K562 (cell line): ENCODE data around the gene UGT1A3. TPM values are rescaled to one million over a fixed set of nuclear protein-coding genes. Genes with fewer than 3 reads are reported as not detected.

Experiments
- ATAC-seq: fragments of 200-7000 bp; cut with Tn5 transposase; 3 replicates; pipeline ENCODE4 v1.9.1; 2020; ENCODE audit warnings: moderate library complexity
- BruUV-seq: library from RNA; stranded (reverse); fragments of 400-500 nt; replicated peaks from 2 replicates; lab custom pipeline; 2021; lab: Mats Ljungman, UMichigan
- CTCF ChIA-PET: fragments of 300-600 bp; formaldehyde crosslinking; extraction: SDS; loops from one replicate; lab custom pipeline; 2021; ENCODE audit warnings: low intra/inter-chr PET ratio; lab: Yijun Ruan, JAX
- POLR2A ChIA-PET: fragments of 300-600, 350-650 bp; sonication (Branson Sonifier 250); formaldehyde crosslinking; extraction: SDS; loops from one replicate; lab custom pipeline; 2021; ENCODE audit warnings: antibody characterized with exemption, inconsistent platforms; lab: Yijun Ruan, JAX
- DNase-seq, 4 experiments: peaks; one replicate each; pipeline versions ENCODE4 v3.0.0 to v3.0.0-alpha.2; 2011 to 2018; ENCODE audit warnings: low spot score in 3 of 4, mixed read lengths in 3 of 4; ENCODE audit errors: extremely low read depth in 1 of 4
- FAIRE-seq: peaks from 2 replicates; lab custom pipeline; 2011; peaks lifted over from hg19 to GRCh38; lab: Jason Lieb, UNC
- H2AFZ ChIP-seq: 2 replicates; pipeline ENCODE4 v1.6.0; 2011; ENCODE audit warnings: low read depth, low read length, control low read depth, inconsistent platforms
- H3K27ac ChIP-seq: fragments of 200-600 bp; 3 replicates; pipeline ENCODE4 v1.8.0; 2011; ENCODE audit warnings: low read depth, mild to moderate bottlenecking, control low read depth, inconsistent platforms, low read length, moderate library complexity, mixed read lengths; ENCODE audit errors: extremely low read depth
- H3K27me3 ChIP-seq, 2 experiments: fragments of 300-600 bp in 1 of 2; 2 replicates in 1 of 2; 3 replicates in 1 of 2; pipeline versions ENCODE4 v1.6.0 to v1.8.0; 2011; ENCODE audit warnings: inconsistent platforms in 2 of 2, low read length in 2 of 2, mild to moderate bottlenecking in 1 of 2, mixed read lengths in 1 of 2, moderate library complexity in 1 of 2; ENCODE audit not compliant: control insufficient read depth in 2 of 2, insufficient read depth in 2 of 2
- H3K36me3 ChIP-seq: fragments of 300-600 bp; 3 replicates; pipeline ENCODE4 v1.8.0; 2011; ENCODE audit warnings: mild to moderate bottlenecking, low read length, inconsistent platforms; ENCODE audit not compliant: control insufficient read depth, insufficient read depth
- H3K4me1 ChIP-seq, 2 experiments: fragments of 200-600 bp in 1 of 2; replicated peaks in 1 of 2; 2 replicates in 1 of 2; 3 replicates in 1 of 2; pipeline versions ENCODE4 v1.5.1 to v1.8.0; 2011; ENCODE audit warnings: inconsistent platforms in 2 of 2, low read length in 2 of 2, mild to moderate bottlenecking in 1 of 2, mixed read lengths in 1 of 2, moderate library complexity in 1 of 2; ENCODE audit not compliant: control insufficient read depth in 2 of 2, insufficient read depth in 2 of 2
- H3K4me2 ChIP-seq: 2 replicates; pipeline ENCODE4 v1.6.1; 2011; ENCODE audit warnings: low read length, control low read depth, inconsistent platforms, mixed read lengths; ENCODE audit not compliant: insufficient read depth
- H3K4me3 ChIP-seq: fragments of 200-600 bp; sonication (generic), shearing (Covaris generic); 2 replicates; pipeline ENCODE4 v1.5.1; 2016; ENCODE audit warnings: control low read depth, inconsistent platforms
- H3K79me2 ChIP-seq: fragments of 200-600 bp; 3 replicates; pipeline ENCODE4 v1.8.0; 2011; ENCODE audit warnings: low read length, inconsistent platforms; ENCODE audit not compliant: control insufficient read depth, insufficient read depth
- H3K9ac ChIP-seq, 2 experiments: 2 replicates each; pipeline versions ENCODE4 v1.6.0 to v1.6.1; 2011; ENCODE audit warnings: low read depth in 2 of 2, low read length in 2 of 2, control low read depth in 1 of 2, inconsistent platforms in 1 of 2, mild to moderate bottlenecking in 1 of 2, mixed read lengths in 1 of 2; ENCODE audit not compliant: insufficient read depth in 1 of 2
- H3K9me1 ChIP-seq: one replicate; pipeline ENCODE4 v1.6.0; 2011; ENCODE audit warnings: inconsistent platforms, mild to moderate bottlenecking, low read length, moderate library complexity; ENCODE audit not compliant: control insufficient read depth, insufficient read depth
- H3K9me3 ChIP-seq: replicated peaks from 2 replicates; pipeline ENCODE4 v1.5.1; 2011; ENCODE audit warnings: low read depth, low read length, inconsistent platforms; ENCODE audit not compliant: control insufficient read depth, insufficient read depth
- H4K20me1 ChIP-seq: replicated peaks from 2 replicates; pipeline ENCODE4 v1.6.1; 2011; ENCODE audit warnings: low read length, inconsistent platforms, mixed read lengths; ENCODE audit not compliant: control insufficient read depth, insufficient read depth
- BRF1 ChIP-seq: IDR thresholded peaks from 3 replicates; pipeline ENCODE4 v1.6.1; 2011; ENCODE audit warnings: borderline replicate concordance, mild to moderate bottlenecking; ENCODE audit not compliant: insufficient read length; ENCODE audit errors: extremely low read depth
- CBFA2T3 ChIP-seq: fragments of 450-650 bp; IDR thresholded peaks from 2 replicates; pipeline ENCODE4 v1.6.1; 2017
- CXXC5 ChIP-seq: fragments of 250-450 bp; sonication (Bioruptor Pico); IDR thresholded peaks from 2 replicates; pipeline ENCODE4 v1.8.0; 2022; ENCODE audit warnings: inconsistent platforms, mild to moderate bottlenecking, moderate library complexity
- FIP1L1 ChIP-seq: fragments of 200-400 bp; formaldehyde crosslinking; IDR thresholded peaks from 2 replicates; pipeline ENCODE4 v1.6.1; 2018; ENCODE audit warnings: mild to moderate bottlenecking, low read depth, low read length; ENCODE audit not compliant: poor library complexity, severe bottlenecking
- FOS ChIP-seq: IDR thresholded peaks from 3 replicates; pipeline ENCODE4 v1.6.1; 2011; ENCODE audit not compliant: insufficient read length; ENCODE audit errors: extremely low read depth
- GABPA ChIP-seq: fragments of 200-800 bp; sonication (Bioruptor generic); conservative IDR thresholded peaks from 2 replicates; pipeline ENCODE4 v1.6.1; 2016; ENCODE audit warnings: low read depth, missing genetic modification characterization, missing compliant biosample characterization
- HNRNPUL1 ChIP-seq: fragments of 200-400 bp; formaldehyde crosslinking; IDR thresholded peaks from 2 replicates; pipeline ENCODE4 v1.6.1; 2017; ENCODE audit warnings: low read length
- MXI1 ChIP-seq: IDR thresholded peaks from 2 replicates; pipeline ENCODE4 v1.6.1; 2011; ENCODE audit warnings: low read depth, mild to moderate bottlenecking, improper control_type of control experiment, low read length
- ZKSCAN1 ChIP-seq: fragments of 150-350 bp; IDR thresholded peaks from 2 replicates; pipeline ENCODE4 v1.6.1; 2016; ENCODE audit warnings: low read depth, low read length
- ZNF121 ChIP-seq: sonication (generic); formaldehyde crosslinking; conservative IDR thresholded peaks from 2 replicates; pipeline ENCODE4 v1.8.0; 2022; ENCODE audit warnings: missing genetic modification reagents
- ZNF133 ChIP-seq: fragments of 250-450 bp; sonication (Bioruptor Pico); IDR thresholded peaks from 2 replicates; pipeline ENCODE4 v1.4.0; 2020; ENCODE audit warnings: mild to moderate bottlenecking
- ZNF134 ChIP-seq: fragments of 250-450 bp; sonication (Bioruptor Pico); conservative IDR thresholded peaks from 2 replicates; pipeline ENCODE4 v1.4.0; 2020
- ZNF165 ChIP-seq: fragments of 250-450 bp; sonication (Bioruptor Pico); IDR thresholded peaks from 2 replicates; pipeline ENCODE4 v1.4.0; 2020; ENCODE audit warnings: borderline replicate concordance
- in situ Hi-C: fragments of 300-500 bp; cut with MboI; formaldehyde crosslinking; loops from 4 replicates; pipeline ENCODE4 v1.15.0; 2018; ENCODE audit warnings: inconsistent platforms, mixed read lengths
- intact Hi-C: fragments of 100-400 bp; cut with micrococcal nuclease; formaldehyde crosslinking; loops from 2 replicates; pipeline ENCODE4 v1.14.2; 2022
- polyA plus RNA-seq, 8 experiments: library from polyadenylated mRNA; depleted of rRNA in 4 of 8; stranded (reverse) in 5 of 8; unstranded in 3 of 8; fragments of >200 nt; fragmentation: Nextera tagmentation in 2 of 8; fragmentation: Illumina TruSeq in 1 of 8; extraction: Ambion mirVana in 2 of 8; extraction: Trizol in 1 of 8; gene quantifications; 2 replicates each; pipeline versions ENCODE4 v1.2.1 to v1.2.3, GENCODE V29; 2011 to 2014; ENCODE audit warnings: inconsistent platforms in 1 of 8, missing spikeins in 1 of 8
- total RNA-seq, 7 experiments: library from RNA; depleted of rRNA in 6 of 7; stranded (reverse); fragments of >200 nt in 6 of 7; fragmentation: Illumina TruSeq in 2 of 7; extraction: Trizol in 2 of 7; gene quantifications; 2 replicates each; pipeline versions ENCODE4 v1.2.1 to v1.2.3, GENCODE V29; 2011 to 2021; ENCODE audit warnings: low replicate concordance in 1 of 7
- TF ChIP-seq, protein P1 (sequence below): fragments of 450-650 bp; IDR thresholded peaks from 2 replicates; pipeline ENCODE4 v1.6.1; 2014; ENCODE audit warnings: low read depth, mild to moderate bottlenecking, moderate library complexity, borderline replicate concordance
- TF ChIP-seq, protein P2 (sequence below): fragments of 450-650 bp; IDR thresholded peaks from 2 replicates; pipeline ENCODE4 v1.6.1; 2017; ENCODE audit warnings: antibody characterized with exemption
- TF ChIP-seq, protein P3 (sequence below): sonication (generic); formaldehyde crosslinking; IDR thresholded peaks from 2 replicates; pipeline ENCODE4 v1.8.0; 2023; ENCODE audit warnings: mild to moderate bottlenecking, missing genetic modification reagents

UGT1A3 gene
- total and polyA plus RNA-seq, 9 of the 15 experiments (the other 6 are each of a cell fraction or from before 2014, with no cell fraction given), result not detected

DNA sequence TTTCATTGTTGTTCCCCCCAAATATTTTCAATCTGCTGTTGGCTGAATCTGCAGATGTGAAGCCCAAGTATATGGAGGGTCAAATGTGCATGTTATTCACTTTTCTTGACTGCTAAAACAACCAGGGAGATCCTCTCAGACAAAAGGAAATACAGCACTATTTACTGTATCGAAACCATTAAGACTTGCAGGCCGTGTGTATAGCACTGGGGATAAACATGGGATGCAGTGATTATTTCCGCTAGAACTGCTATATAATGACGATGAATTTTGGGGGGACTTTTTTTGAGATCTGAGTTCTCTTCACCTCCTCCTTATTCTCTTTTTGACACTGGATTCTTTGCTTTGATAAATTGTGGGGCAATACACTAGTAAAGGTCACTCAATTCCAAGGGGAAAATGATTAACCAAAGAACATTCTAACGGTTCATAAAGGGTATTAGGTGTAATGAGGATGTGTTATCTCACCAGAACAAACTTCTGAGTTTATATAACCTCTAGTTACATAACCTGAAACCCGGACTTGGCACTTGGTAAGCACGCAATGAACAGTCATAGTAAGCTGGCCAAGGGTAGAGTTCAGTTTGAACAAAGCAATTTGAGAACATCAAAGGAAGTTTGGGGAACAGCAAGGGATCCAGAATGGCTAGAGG, 27.7 kb downstream of the UGT1A3 start (continued):
- TF ChIP-seq GABPA (tag), result no peak
- TF ChIP-seq ZNF121 (CRISPR knock-in tag), result no peak
- no peak for TF ChIP-seq MXI1
- no peak for TF ChIP-seq FIP1L1
- TF ChIP-seq CXXC5 (CRISPR knock-in tag), result no peak

DNA sequence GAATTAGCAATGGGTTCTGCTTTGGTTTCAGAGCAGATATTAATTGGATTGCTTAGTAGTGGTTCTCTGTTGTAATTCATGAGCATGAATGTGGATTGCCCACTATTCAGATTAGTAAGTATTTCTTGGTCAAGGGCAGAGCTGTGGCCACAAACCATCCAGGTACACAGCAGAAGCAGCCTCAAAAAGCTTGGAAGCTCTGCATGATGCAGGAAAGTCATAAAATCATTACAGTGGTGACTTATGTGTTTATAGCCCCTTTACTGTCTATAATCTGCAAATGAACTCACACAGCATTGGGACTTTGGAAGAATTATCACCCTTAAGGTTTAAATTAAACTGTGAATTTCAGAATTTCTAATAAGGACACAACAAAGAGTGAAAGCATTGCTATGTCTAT, 29.3 kb downstream of the UGT1A3 start:
- Histone ChIP-seq H3K4me1 (peaks cover 0 to 5% of the 10 kb centered on the region in 2 experiments; a peak in 2 of 5 replicates), H3K9ac (no peak overlapping the region), H3K9me1 (no peaks in the 10 kb centered on the region), H2AFZ (no peak overlapping the region), H3K4me3 (no peak overlapping the region), H3K4me2 (no peak overlapping the region), H4K20me1 (no peaks in the 10 kb centered on the region), H3K79me2 (no peaks in the 10 kb centered on the region), H3K36me3 (no peaks in the 10 kb centered on the region), H3K27ac (no peak overlapping the region), H3K9me3 (no peaks in the 10 kb centered on the region), H3K27me3 (peaks cover 0 to 17% of the 10 kb centered on the region in 2 experiments; a peak in 2 of 5 replicates)
- no peak for FAIRE-seq
- intact Hi-C loops (no loop called here), in situ Hi-C loops (no loop called here)
- no peak for DNase-seq
- ChIA-PET POLR2A (no interaction called here), CTCF (no interaction called here)
- no TSS peak for BruUV-seq
- ATAC-seq, result no peak
- TF ChIP-seq, protein P1, sequence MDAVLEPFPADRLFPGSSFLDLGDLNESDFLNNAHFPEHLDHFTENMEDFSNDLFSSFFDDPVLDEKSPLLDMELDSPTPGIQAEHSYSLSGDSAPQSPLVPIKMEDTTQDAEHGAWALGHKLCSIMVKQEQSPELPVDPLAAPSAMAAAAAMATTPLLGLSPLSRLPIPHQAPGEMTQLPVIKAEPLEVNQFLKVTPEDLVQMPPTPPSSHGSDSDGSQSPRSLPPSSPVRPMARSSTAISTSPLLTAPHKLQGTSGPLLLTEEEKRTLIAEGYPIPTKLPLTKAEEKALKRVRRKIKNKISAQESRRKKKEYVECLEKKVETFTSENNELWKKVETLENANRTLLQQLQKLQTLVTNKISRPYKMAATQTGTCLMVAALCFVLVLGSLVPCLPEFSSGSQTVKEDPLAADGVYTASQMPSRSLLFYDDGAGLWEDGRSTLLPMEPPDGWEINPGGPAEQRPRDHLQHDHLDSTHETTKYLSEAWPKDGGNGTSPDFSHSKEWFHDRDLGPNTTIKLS, result no peak
- no peak for TF ChIP-seq ZNF134
- TF ChIP-seq FOS, result no peak
- TF ChIP-seq BRF1, result no peak
- TF ChIP-seq ZNF133 (CRISPR knock-in tag), result no peak
- no peak for TF ChIP-seq ZKSCAN1
- TF ChIP-seq, protein P2, sequence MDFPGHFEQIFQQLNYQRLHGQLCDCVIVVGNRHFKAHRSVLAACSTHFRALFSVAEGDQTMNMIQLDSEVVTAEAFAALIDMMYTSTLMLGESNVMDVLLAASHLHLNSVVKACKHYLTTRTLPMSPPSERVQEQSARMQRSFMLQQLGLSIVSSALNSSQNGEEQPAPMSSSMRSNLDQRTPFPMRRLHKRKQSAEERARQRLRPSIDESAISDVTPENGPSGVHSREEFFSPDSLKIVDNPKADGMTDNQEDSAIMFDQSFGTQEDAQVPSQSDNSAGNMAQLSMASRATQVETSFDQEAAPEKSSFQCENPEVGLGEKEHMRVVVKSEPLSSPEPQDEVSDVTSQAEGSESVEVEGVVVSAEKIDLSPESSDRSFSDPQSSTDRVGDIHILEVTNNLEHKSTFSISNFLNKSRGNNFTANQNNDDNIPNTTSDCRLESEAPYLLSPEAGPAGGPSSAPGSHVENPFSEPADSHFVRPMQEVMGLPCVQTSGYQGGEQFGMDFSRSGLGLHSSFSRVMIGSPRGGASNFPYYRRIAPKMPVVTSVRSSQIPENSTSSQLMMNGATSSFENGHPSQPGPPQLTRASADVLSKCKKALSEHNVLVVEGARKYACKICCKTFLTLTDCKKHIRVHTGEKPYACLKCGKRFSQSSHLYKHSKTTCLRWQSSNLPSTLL, result no peak
- no peak for TF ChIP-seq CBFA2T3
- no peak for TF ChIP-seq ZNF165 (CRISPR knock-in tag)
- TF ChIP-seq HNRNPUL1, result no peak
- TF ChIP-seq, protein P3, sequence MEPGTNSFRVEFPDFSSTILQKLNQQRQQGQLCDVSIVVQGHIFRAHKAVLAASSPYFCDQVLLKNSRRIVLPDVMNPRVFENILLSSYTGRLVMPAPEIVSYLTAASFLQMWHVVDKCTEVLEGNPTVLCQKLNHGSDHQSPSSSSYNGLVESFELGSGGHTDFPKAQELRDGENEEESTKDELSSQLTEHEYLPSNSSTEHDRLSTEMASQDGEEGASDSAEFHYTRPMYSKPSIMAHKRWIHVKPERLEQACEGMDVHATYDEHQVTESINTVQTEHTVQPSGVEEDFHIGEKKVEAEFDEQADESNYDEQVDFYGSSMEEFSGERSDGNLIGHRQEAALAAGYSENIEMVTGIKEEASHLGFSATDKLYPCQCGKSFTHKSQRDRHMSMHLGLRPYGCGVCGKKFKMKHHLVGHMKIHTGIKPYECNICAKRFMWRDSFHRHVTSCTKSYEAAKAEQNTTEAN (CRISPR knock-in tag), result no peak
